Ovary (tissue), 3 donors: ENCODE results near the gene OR11G2.

Experiments
- CTCF ChIP-seq, 3 donors: fragments of 450-650 bp in 2 of 3; fragments of 200-600 bp in 1 of 3; IDR thresholded peaks; one replicate each; pipeline versions ENCODE4 v1.5.1 to v1.8.0; 2016 to 2022; ENCODE audit warnings: antibody characterized with exemption in 3 of 3, mild to moderate bottlenecking in 1 of 3
- EP300 ChIP-seq: sonication (generic); formaldehyde crosslinking; IDR thresholded peaks from one replicate; pipeline ENCODE4 v1.6.1; 2017; ENCODE audit warnings: antibody characterized with exemption
- POLR2A ChIP-seq: fragments of 450-650 bp; IDR thresholded peaks from one replicate; pipeline ENCODE4 v1.6.1; 2017; ENCODE audit warnings: antibody characterized with exemption, mild to moderate bottlenecking, moderate library complexity
- donor health status: DM: no; HTN: no; CAD: no.

- TF ChIP-seq CTCF (IDR thresholded peaks at IDR 0.05) (no peak), POLR2A (no peak), EP300 (no peak)
Measured at GRCh38 chr14:20209595-20209994, 18.9 kb downstream of the OR11G2 start.
